Measurements from ENCODE around the gene SPPL2B. TPM values are rescaled to one million over a fixed set of nuclear protein-coding genes. Genes with fewer than 3 reads are reported as not detected.

The SPPL2B gene
- total RNA-seq, 1 donor from 2014 or later: 119 TPM

GRCh38 chr19:2306281-2306806 is 22.1 kb upstream of the SPPL2B start:
- Mint-ChIP-seq H3K4me1 (peaks cover 8% of the 10 kb centered on the region), H3K9me3 (no peaks in the 10 kb centered on the region), H3K27ac (ENCODE audit: unreplicated experiment) (peak overlapping the region; percentile 94), H3K27me3 (ENCODE audit: low read depth) (peaks cover 52% of the 10 kb centered on the region), H3K4me3 (no peak overlapping the region), H3K36me3 (ENCODE audit: low read depth) (no peaks in the 10 kb centered on the region)
- no peak for TF ChIP-seq CTCF (conservative IDR thresholded peaks at IDR 0.05)
- no peak for DNase-seq (ENCODE audit: low read depth, low spot score)

GRCh38 chr19:2306971-2307370 is 21.5 kb upstream of the SPPL2B start:
- no peaks in the 10 kb centered on the region for H3K36me3 Mint-ChIP-seq (ENCODE audit: low read depth)
- peaks cover 8% of the 10 kb centered on the region for H3K4me1 Mint-ChIP-seq
- no peak overlapping the region for H3K27ac Mint-ChIP-seq (ENCODE audit: unreplicated experiment)
- no peak for DNase-seq (ENCODE audit: low read depth, low spot score)
- peaks cover 53% of the 10 kb centered on the region for H3K27me3 Mint-ChIP-seq (ENCODE audit: low read depth)
- H3K4me3 Mint-ChIP-seq: no peak overlapping the region
- no peaks in the 10 kb centered on the region for H3K9me3 Mint-ChIP-seq
- TF ChIP-seq CTCF (conservative IDR thresholded peaks at IDR 0.05): no peak

GRCh38 chr19:2307518-2308012 is 20.9 kb upstream of the SPPL2B start:
- Mint-ChIP-seq H3K27ac (ENCODE audit: unreplicated experiment) (no peak overlapping the region), H3K4me3 (no peak overlapping the region), H3K36me3 (ENCODE audit: low read depth) (no peaks in the 10 kb centered on the region), H3K9me3 (no peaks in the 10 kb centered on the region), H3K27me3 (ENCODE audit: low read depth) (peaks cover 57% of the 10 kb centered on the region), H3K4me1 (peaks cover 8% of the 10 kb centered on the region)
- no peak for DNase-seq (ENCODE audit: low read depth, low spot score)
- TF ChIP-seq CTCF (conservative IDR thresholded peaks at IDR 0.05): no peak

- Mint-ChIP-seq H3K27me3 (ENCODE audit: low read depth) (peaks cover 55% of the 10 kb centered on the region), H3K36me3 (ENCODE audit: low read depth) (no peaks in the 10 kb centered on the region), H3K4me1 (peaks cover 3% of the 10 kb centered on the region), H3K27ac (ENCODE audit: unreplicated experiment) (no peak within 1 kb of the TSS), H3K4me3 (peak within 1 kb of the TSS; percentile 59), H3K9me3 (no peaks in the 10 kb centered on the region)
- DNase-seq (ENCODE audit: low read depth, low spot score): no peak
- TF ChIP-seq CTCF (conservative IDR thresholded peaks at IDR 0.05): no peak
These were observed 20.3 kb upstream of the SPPL2B start, which contains the start of gene LINGO3 for GRCh38 chr19:2308114-2308556. Gene LINGO3 (minus strand): TSS chr19:2308154. CDS start chr19:2291776, 16,378 bp downstream.

GRCh38 chr19:2309734-2310362 is 18.6 kb upstream of the SPPL2B start:
- no peak for TF ChIP-seq CTCF (conservative IDR thresholded peaks at IDR 0.05)
- Mint-ChIP-seq H3K27me3 (ENCODE audit: low read depth) (peaks cover 55% of the 10 kb centered on the region), H3K36me3 (ENCODE audit: low read depth) (peaks cover under 1% of the 10 kb centered on the region), H3K27ac (ENCODE audit: unreplicated experiment) (no peak overlapping the region), H3K4me1 (peaks cover 3% of the 10 kb centered on the region), H3K9me3 (peaks cover 2% of the 10 kb centered on the region), H3K4me3 (no peak overlapping the region)
- no peak for DNase-seq (ENCODE audit: low read depth, low spot score)

Measured in neural crest cell (in vitro differentiated cells).